Measurements from ENCODE around the gene CYP3A4. TPM values are rescaled to one million over a fixed set of nuclear protein-coding genes. Genes with fewer than 3 reads are reported as not detected.

Gene CYP3A4
- total and polyA plus RNA-seq, 2 of the 13 experiments (the other 11 are each of a cell fraction or from before 2014, with no cell fraction given) = 0.11 to 0.24 TPM

DNA sequence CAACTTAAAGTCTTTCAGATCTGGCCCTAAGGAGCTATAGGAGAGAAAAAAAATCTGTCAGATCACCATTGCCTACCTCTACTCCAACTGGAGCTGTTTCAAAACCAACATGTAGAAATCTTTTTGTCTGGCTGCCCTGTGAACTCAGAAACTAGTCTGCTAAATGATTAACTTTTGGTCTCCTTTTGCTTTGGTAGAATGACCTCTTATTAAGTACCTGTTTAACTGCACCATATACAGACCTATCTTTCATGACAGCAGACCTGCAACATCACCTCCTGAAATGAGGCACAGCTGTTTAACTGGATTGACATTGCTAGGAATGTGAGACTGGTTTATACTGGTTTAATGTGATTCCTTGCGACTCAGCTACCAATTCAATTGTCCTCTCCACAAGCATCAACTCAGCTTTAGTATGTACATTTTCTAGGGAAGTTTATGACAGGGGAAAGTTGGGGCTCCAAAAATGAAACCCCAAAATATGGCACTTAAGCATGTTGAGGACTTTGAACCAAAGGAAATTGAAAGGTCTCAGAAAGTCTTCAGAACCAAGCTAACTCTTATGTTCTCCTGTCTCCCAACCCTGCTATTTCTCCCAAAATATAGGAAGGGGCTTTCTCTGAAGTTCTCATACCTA is 45.7 kb upstream of the CYP3A4 start (continued):
- TF ChIP-seq ZNF557 (CRISPR knock-in tag; IDR thresholded peaks at IDR 0.05) (no peak), RORA (CRISPR knock-in tag; IDR thresholded peaks at IDR 0.05) (no peak), ZNF431 (CRISPR knock-in tag; IDR thresholded peaks at IDR 0.05; ENCODE audit: borderline replicate concordance, low read depth) (no peak), FOXA3 (CRISPR knock-in tag; IDR thresholded peaks at IDR 0.05) (peak; percentile 73; the same call in 1 of the 2 replicates), ZNF550 (CRISPR knock-in tag; IDR thresholded peaks at IDR 0.05; ENCODE audit: borderline replicate concordance) (no peak), IRF2 (CRISPR knock-in tag; IDR thresholded peaks at IDR 0.05) (peak; percentile 46; the same call in 1 of the 2 replicates), SATB2 (CRISPR knock-in tag; IDR thresholded peaks at IDR 0.05) (no peak), ZSCAN9 (CRISPR knock-in tag; IDR thresholded peaks at IDR 0.05; ENCODE audit: borderline replicate concordance) (no peak; the same call in 1 of the 2 replicates), SMAD1 (CRISPR knock-in tag; IDR thresholded peaks at IDR 0.05; ENCODE audit: borderline replicate concordance, low read depth) (no peak), ZNF282 (IDR thresholded peaks at IDR 0.05; ENCODE audit: partially characterized antibody) (no peak), RARG (CRISPR knock-in tag; IDR thresholded peaks at IDR 0.05; ENCODE audit: low read depth) (no peak), MEIS2 (CRISPR knock-in tag; IDR thresholded peaks at IDR 0.05) (peak; percentile 53; the same call in 1 of the 2 replicates), ISL2 (CRISPR knock-in tag; IDR thresholded peaks at IDR 0.05) (peak; percentile 63), ZNF737 (CRISPR knock-in tag; IDR thresholded peaks at IDR 0.05; ENCODE audit: borderline replicate concordance) (no peak)
- TF ChIP-seq, protein P1, sequence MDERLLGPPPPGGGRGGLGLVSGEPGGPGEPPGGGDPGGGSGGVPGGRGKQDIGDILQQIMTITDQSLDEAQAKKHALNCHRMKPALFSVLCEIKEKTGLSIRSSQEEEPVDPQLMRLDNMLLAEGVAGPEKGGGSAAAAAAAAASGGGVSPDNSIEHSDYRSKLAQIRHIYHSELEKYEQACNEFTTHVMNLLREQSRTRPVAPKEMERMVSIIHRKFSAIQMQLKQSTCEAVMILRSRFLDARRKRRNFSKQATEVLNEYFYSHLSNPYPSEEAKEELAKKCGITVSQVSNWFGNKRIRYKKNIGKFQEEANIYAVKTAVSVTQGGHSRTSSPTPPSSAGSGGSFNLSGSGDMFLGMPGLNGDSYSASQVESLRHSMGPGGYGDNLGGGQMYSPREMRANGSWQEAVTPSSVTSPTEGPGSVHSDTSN (CRISPR knock-in tag; IDR thresholded peaks at IDR 0.05) = no peak
- TF ChIP-seq, protein P2, sequence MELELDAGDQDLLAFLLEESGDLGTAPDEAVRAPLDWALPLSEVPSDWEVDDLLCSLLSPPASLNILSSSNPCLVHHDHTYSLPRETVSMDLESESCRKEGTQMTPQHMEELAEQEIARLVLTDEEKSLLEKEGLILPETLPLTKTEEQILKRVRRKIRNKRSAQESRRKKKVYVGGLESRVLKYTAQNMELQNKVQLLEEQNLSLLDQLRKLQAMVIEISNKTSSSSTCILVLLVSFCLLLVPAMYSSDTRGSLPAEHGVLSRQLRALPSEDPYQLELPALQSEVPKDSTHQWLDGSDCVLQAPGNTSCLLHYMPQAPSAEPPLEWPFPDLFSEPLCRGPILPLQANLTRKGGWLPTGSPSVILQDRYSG (CRISPR knock-in tag; IDR thresholded peaks at IDR 0.05) = no peak
- TF ChIP-seq, protein P3, sequence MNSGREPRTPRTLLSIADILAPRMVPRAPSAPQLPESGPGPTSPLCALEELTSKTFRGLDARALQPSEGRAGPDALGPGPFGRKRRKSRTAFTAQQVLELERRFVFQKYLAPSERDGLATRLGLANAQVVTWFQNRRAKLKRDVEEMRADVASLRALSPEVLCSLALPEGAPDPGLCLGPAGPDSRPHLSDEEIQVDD (CRISPR knock-in tag; IDR thresholded peaks at IDR 0.05; ENCODE audit: borderline replicate concordance) = no peak
- TF ChIP-seq, protein P4, sequence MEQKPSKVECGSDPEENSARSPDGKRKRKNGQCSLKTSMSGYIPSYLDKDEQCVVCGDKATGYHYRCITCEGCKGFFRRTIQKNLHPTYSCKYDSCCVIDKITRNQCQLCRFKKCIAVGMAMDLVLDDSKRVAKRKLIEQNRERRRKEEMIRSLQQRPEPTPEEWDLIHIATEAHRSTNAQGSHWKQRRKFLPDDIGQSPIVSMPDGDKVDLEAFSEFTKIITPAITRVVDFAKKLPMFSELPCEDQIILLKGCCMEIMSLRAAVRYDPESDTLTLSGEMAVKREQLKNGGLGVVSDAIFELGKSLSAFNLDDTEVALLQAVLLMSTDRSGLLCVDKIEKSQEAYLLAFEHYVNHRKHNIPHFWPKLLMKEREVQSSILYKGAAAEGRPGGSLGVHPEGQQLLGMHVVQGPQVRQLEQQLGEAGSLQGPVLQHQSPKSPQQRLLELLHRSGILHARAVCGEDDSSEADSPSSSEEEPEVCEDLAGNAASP (CRISPR knock-in tag; IDR thresholded peaks at IDR 0.05; ENCODE audit: borderline replicate concordance) = no peak; the same call in 1 of the 2 replicates
- TF ChIP-seq, protein P5, sequence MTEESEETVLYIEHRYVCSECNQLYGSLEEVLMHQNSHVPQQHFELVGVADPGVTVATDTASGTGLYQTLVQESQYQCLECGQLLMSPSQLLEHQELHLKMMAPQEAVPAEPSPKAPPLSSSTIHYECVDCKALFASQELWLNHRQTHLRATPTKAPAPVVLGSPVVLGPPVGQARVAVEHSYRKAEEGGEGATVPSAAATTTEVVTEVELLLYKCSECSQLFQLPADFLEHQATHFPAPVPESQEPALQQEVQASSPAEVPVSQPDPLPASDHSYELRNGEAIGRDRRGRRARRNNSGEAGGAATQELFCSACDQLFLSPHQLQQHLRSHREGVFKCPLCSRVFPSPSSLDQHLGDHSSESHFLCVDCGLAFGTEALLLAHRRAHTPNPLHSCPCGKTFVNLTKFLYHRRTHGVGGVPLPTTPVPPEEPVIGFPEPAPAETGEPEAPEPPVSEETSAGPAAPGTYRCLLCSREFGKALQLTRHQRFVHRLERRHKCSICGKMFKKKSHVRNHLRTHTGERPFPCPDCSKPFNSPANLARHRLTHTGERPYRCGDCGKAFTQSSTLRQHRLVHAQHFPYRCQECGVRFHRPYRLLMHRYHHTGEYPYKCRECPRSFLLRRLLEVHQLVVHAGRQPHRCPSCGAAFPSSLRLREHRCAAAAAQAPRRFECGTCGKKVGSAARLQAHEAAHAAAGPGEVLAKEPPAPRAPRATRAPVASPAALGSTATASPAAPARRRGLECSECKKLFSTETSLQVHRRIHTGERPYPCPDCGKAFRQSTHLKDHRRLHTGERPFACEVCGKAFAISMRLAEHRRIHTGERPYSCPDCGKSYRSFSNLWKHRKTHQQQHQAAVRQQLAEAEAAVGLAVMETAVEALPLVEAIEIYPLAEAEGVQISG (CRISPR knock-in tag; IDR thresholded peaks at IDR 0.05) = no peak
- TF ChIP-seq, protein P6, sequence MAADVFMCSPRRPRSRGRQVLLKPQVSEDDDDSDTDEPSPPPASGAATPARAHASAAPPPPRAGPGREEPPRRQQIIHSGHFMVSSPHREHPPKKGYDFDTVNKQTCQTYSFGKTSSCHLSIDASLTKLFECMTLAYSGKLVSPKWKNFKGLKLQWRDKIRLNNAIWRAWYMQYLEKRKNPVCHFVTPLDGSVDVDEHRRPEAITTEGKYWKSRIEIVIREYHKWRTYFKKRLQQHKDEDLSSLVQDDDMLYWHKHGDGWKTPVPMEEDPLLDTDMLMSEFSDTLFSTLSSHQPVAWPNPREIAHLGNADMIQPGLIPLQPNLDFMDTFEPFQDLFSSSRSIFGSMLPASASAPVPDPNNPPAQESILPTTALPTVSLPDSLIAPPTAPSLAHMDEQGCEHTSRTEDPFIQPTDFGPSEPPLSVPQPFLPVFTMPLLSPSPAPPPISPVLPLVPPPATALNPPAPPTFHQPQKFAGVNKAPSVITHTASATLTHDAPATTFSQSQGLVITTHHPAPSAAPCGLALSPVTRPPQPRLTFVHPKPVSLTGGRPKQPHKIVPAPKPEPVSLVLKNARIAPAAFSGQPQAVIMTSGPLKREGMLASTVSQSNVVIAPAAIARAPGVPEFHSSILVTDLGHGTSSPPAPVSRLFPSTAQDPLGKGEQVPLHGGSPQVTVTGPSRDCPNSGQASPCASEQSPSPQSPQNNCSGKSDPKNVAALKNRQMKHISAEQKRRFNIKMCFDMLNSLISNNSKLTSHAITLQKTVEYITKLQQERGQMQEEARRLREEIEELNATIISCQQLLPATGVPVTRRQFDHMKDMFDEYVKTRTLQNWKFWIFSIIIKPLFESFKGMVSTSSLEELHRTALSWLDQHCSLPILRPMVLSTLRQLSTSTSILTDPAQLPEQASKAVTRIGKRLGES (CRISPR knock-in tag; IDR thresholded peaks at IDR 0.05; ENCODE audit: borderline replicate concordance) = no peak

Measured in HepG2 (cell line).